HL-60 (cell line): ENCODE data around the gene TM9SF3.

ENCODE experiments used
- DNase-seq, 2 experiments: peaks; one replicate each; pipeline ENCODE4 v3.0.0-alpha.2; 2010 to 2020; ENCODE audit warnings: low read depth in 1 of 2, low spot score in 1 of 2
- H3K27ac ChIP-seq: fragments of 250-450 bp; sonication (Bioruptor Pico); replicated peaks from 2 replicates; pipeline ENCODE4 v1.5.1; 2020; ENCODE audit warnings: mild to moderate bottlenecking, moderate library complexity
- H3K27me3 ChIP-seq: fragments of 250-450 bp; sonication (Bioruptor Pico); 2 replicates; pipeline ENCODE4 v1.5.1; 2021; ENCODE audit warnings: mild to moderate bottlenecking, moderate library complexity; ENCODE audit not compliant: insufficient read depth, poor library complexity, severe bottlenecking
- H3K4me3 ChIP-seq: replicated peaks from 2 replicates; pipeline ENCODE4 v1.5.1; 2011; ENCODE audit warnings: mild to moderate bottlenecking, control low read depth, low read length; ENCODE audit not compliant: insufficient read depth
- CTCF ChIP-seq: IDR thresholded peaks from one replicate; pipeline ENCODE4 v1.5.1; 2011; ENCODE audit warnings: low read length, control low read depth, inconsistent platforms; ENCODE audit not compliant: insufficient read depth
- GABPA ChIP-seq: IDR thresholded peaks from 2 replicates; pipeline ENCODE4 v1.6.1; 2012; ENCODE audit warnings: low read depth
- POLR2AphosphoS5 ChIP-seq: IDR thresholded peaks from 2 replicates; pipeline ENCODE4 v1.6.1; 2012; ENCODE audit warnings: low read depth
- REST ChIP-seq: IDR thresholded peaks from 2 replicates; pipeline ENCODE4 v1.6.1; 2012; ENCODE audit warnings: low read depth; ENCODE audit not compliant: insufficient replicate concordance
- SPI1 ChIP-seq: IDR thresholded peaks from 2 replicates; pipeline ENCODE4 v1.6.1; 2012; ENCODE audit warnings: low read depth, mild to moderate bottlenecking, borderline replicate concordance

Gene TM9SF3

GRCh38 chr10:96529634-96530279, 57.1 kb downstream of the TM9SF3 start:
- H3K4me3 ChIP-seq, result no peak overlapping the region
- DNase-seq, result no peak
- TF ChIP-seq REST (no peak), CTCF (no peak), GABPA (no peak), POLR2AphosphoS5 (no peak), SPI1 (no peak)
- H3K27ac ChIP-seq, result no peak overlapping the region
- H3K27me3 ChIP-seq, result no peaks in the 10 kb centered on the region

DNA sequence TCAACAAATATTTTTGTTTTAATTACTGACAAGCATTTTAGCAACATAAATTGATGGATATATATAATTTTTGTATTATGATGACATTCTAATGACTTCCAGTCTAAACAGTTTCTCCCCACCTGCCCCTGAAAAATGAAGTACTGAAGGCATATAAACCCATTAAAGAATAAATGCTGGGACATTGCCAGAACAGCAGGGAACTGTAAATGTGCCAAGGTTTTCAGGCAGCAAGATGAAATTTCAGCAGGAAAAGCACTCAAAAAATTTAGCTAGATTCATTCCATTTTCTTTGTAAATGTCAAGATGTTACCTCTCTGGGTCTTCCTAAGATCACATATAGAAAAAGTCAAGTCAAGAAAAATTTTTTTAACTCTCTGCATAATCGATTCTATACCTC, 62.1 kb downstream of the TM9SF3 start:
- TF ChIP-seq SPI1 (no peak), POLR2AphosphoS5 (no peak), GABPA (no peak), REST (no peak), CTCF (no peak)
- H3K4me3 ChIP-seq, result no peak overlapping the region
- no peaks in the 10 kb centered on the region for H3K27me3 ChIP-seq
- H3K27ac ChIP-seq, result no peak overlapping the region
- DNase-seq, result no peak

GRCh38 chr10:96517284-96517683, 69.5 kb downstream of the TM9SF3 start:
- Histone ChIP-seq H3K27ac (no peak overlapping the region), H3K4me3 (no peak overlapping the region), H3K27me3 (peaks cover 30% of the 10 kb centered on the region)
- no peak for TF ChIP-seq SPI1
- no peak for TF ChIP-seq GABPA
- no peak for TF ChIP-seq REST
- no peak for TF ChIP-seq CTCF
- TF ChIP-seq POLR2AphosphoS5, result no peak
- DNase-seq, result no peak
